Activated T-cell treated with anti-CD3 and anti-CD28 coated beads, Interleukin-2, amount 50 U/mL, for 72 hours (primary cell): ENCODE measurements around the gene NDUFS2. TPM values are rescaled to one million over a fixed set of nuclear protein-coding genes. Genes with fewer than 3 reads are reported as not detected.

Source experiments
- ATAC-seq, 2 donors: fragments of 150-1000 bp; cut with Tn5 transposase; replicated peaks in 1 of 2; 2 replicates each; pipeline ENCODE4 v1.10.0; 2021; ENCODE audit warnings: moderate library complexity in 2 of 2, mild to moderate bottlenecking in 1 of 2
- DNase-seq, 2 donors: peaks; one replicate each; pipeline ENCODE4 v3.0.0; 2021 to 2022; ENCODE audit warnings: mixed read lengths in 1 of 2
- H3K27ac Mint-ChIP-seq: one replicate; pipeline ENCODE4 v1.8.0; 2022; ENCODE audit warnings: mild to moderate bottlenecking, moderate library complexity, mixed read lengths
- H3K27me3 Mint-ChIP-seq: one replicate; pipeline ENCODE4 v1.8.0; 2022; ENCODE audit warnings: low read depth, mixed read lengths
- H3K36me3 Mint-ChIP-seq, 2 donors: one replicate each; pipeline ENCODE4 v1.8.0; 2022; ENCODE audit warnings: mixed read lengths in 2 of 2, mild to moderate bottlenecking in 1 of 2; ENCODE audit not compliant: insufficient read depth in 2 of 2
- H3K4me1 Mint-ChIP-seq: one replicate; pipeline ENCODE4 v1.8.0; 2022; ENCODE audit warnings: low read depth, mixed read lengths
- H3K4me3 Mint-ChIP-seq, 2 donors: one replicate each; pipeline ENCODE4 v1.8.0; 2022; ENCODE audit warnings: mild to moderate bottlenecking in 2 of 2, mixed read lengths in 2 of 2, moderate library complexity in 2 of 2
- H3K9me3 Mint-ChIP-seq, 2 donors: one replicate each; pipeline ENCODE4 v1.8.0; 2022; ENCODE audit warnings: mixed read lengths in 2 of 2
- total RNA-seq, 2 donors: library from RNA; stranded (reverse); gene quantifications; one replicate each; pipeline ENCODE4 v1.2.3, GENCODE V29; 2022

NDUFS2 gene
- total RNA-seq, 2 donors from 2014 or later: 108 to 114 TPM

DNA sequence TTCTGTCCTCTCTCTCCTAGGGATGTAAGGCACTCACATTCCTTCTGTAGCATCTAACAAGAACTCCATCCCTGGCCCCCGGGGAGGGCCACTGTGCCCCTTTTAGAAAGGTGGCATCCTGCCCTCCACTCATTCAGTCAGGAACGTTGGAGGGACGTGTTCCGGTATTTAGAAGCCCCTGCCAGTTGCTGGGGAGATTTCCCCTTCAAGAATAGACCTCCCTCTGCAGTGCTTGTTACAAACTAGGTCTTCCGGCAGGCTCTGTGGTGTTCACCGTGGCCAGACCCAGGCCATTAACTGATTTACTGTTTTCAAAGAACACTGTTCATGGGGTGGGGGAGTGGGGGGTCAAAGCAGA lies 57.2 kb downstream of the NDUFS2 start:
- peaks cover 61% of the 10 kb centered on the region for H3K27me3 Mint-ChIP-seq

DNA sequence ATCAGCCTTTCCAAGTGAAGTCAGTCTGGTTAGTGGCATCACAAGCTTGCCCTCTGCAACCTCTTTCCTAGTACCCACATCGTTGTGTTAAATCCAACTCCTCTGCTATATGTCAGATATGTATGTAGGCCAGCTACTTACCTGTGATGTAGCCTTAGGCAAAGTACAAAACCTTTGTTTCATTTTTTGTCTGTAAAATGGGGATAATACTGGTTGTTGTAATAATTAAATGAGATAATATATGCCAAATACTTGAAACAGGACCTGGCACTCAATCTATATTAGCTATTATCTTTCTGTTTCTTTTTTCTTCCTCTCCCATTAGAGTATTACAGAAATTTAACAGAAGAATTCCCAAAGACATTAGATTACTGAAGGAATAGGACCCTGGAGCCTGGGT lies 57.6 kb downstream of the NDUFS2 start:
- Mint-ChIP-seq H3K4me1 (peaks cover 25% of the 10 kb centered on the region), H3K9me3 (peaks cover 6 to 11% of the 10 kb centered on the region in 2 donors), H3K27me3 (peaks cover 61% of the 10 kb centered on the region), H3K27ac (no peak overlapping the region), H3K4me3 (peak overlapping the region; percentile 57 to 84), H3K36me3 (peaks cover 16 to 20% of the 10 kb centered on the region in 2 donors)
- ATAC-seq (no peak), DNase-seq (no peak)

More for the DNA sequence above, 57.2 kb downstream of the NDUFS2 start:
- Mint-ChIP-seq H3K27ac (no peak overlapping the region), H3K4me1 (peaks cover 25% of the 10 kb centered on the region), H3K9me3 (peaks cover 6 to 11% of the 10 kb centered on the region in 2 donors), H3K36me3 (peaks cover 16 to 20% of the 10 kb centered on the region in 2 donors), H3K4me3 (peak overlapping the region; percentile 57 to 84)
- ATAC-seq (no peak), DNase-seq (no peak)

DNA sequence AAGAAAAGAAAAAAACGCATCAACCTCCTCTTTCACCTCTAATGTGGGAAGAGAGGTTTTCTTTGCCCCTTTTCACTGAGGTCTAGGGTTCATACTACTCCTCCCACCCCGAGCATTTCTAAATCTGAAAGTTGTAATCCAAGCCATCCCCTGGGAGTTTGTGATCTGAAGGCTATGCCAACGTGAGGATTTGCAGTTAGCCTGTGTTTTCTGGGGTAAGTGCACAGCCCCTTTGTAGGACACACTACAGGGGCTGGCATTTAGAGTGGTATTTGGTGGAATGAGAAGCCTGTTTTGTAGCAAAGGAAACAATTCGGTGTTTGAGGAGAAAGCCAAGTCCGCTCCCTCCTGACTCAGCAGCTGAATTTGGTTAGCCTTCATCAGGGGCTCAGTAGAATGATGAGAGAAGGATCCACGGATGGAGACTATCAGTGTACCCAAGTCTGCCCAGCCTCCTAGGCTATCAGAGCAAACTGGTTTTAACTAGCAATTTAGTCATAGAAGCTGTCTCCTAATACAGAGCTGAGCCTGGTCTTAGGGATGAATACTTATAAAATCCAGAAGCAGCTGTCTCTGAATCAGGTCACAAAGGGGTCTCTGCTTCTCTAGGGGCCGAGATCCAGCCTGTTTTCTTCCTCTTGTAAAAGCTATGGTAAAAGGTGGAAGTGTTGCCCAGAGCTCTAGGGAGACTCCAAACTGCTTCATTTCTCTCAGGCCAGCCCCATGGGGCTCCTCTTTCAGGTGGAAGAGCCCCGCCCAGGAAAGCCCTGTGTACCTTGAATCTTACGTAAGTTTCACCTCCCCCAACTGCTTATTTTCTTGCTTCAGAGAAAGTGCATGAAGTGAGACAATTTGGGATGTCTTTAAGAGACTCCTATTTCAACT lies 58.5 kb downstream of the NDUFS2 start:
- H3K4me3 Mint-ChIP-seq: no peak overlapping the region
- no peak for ATAC-seq
- H3K27ac Mint-ChIP-seq: no peak overlapping the region
- peaks cover 14 to 19% of the 10 kb centered on the region in 2 donors for H3K36me3 Mint-ChIP-seq
- H3K27me3 Mint-ChIP-seq: peaks cover 56% of the 10 kb centered on the region
- peaks cover 25% of the 10 kb centered on the region for H3K4me1 Mint-ChIP-seq
- peaks cover 6 to 11% of the 10 kb centered on the region in 2 donors for H3K9me3 Mint-ChIP-seq
- no peak for DNase-seq

DNA sequence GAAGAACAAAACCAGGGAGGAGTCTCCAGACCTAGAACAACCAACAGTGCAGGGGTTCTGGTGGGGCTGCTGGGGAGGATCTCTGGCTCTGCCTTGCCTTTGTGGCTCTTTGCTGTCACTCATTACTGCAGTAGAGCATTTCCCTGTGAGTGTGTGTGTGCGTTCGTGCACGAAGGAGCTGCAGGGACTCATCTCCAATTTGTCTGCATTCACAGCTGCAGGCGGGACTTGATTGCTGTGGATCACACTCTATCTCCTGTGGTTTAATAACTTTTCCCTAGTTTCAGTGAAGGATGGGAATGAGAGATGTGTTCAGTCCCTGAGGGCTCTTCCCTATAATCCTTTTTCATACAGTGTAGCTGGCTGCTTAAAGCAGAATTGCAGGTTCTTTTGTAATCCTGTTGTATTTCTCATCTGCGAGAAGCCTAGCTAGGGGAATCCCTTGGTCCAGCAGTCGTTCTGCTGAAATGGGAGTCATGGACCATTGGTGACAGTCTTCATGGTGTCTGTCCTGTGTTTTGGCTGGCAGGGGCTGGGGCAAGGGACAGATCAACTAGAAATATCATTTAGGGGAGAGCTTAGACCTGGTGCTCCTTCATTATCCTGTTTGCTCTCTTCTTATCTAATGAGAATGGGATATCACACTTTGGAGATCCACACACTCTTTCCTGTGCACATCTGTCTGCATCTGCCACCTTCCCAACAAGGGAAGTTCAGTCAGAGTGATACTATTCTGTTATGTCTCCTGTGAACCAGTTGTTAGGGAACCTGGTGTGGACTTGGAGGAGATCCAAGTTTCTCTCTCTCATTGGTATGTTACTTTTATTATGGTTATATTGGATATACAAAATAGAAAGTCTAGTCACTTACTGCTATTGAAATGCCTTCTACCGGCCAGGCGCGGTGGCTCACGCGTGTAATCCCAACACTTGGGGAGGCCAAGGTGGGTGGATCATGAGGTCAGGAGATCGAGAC lies 59.4 kb downstream of the NDUFS2 start:
- no peak for ATAC-seq
- H3K4me3 Mint-ChIP-seq: no peak overlapping the region
- peaks cover 6 to 11% of the 10 kb centered on the region in 2 donors for H3K9me3 Mint-ChIP-seq
- H3K27ac Mint-ChIP-seq: no peak overlapping the region
- no peak for DNase-seq
- H3K36me3 Mint-ChIP-seq: peaks cover 12 to 17% of the 10 kb centered on the region in 2 donors
- H3K4me1 Mint-ChIP-seq: peaks cover 25% of the 10 kb centered on the region
- H3K27me3 Mint-ChIP-seq: peaks cover 51% of the 10 kb centered on the region

Other genes starting within 250 kb of the NDUFS2 start
- gene ITLN2, start 247.6 kb upstream of the NDUFS2 start, total RNA-seq: not detected
- gene F11R, start 181.2 kb upstream of the NDUFS2 start, total RNA-seq: 10 to 100 TPM; 38.2 to 38.8 TPM
- gene TSTD1, start 163.4 kb upstream of the NDUFS2 start, total RNA-seq: 10 to 100 TPM; 46.3 to 78.0 TPM
- gene USF1, start 156.4 kb upstream of the NDUFS2 start, total RNA-seq: 10 to 100 TPM; 52.3 to 57.5 TPM
- 100 to 1,000 TPM; 192 to 198 TPM for gene ARHGAP30, start 132.5 kb upstream of the NDUFS2 start, total RNA-seq
- under 1 TPM in 1 of 2 donors, not detected in 1; 0.31 TPM for gene NECTIN4, start 112.8 kb upstream of the NDUFS2 start, total RNA-seq
- gene KLHDC9, start 104.0 kb upstream of the NDUFS2 start, total RNA-seq: 1 to 10 TPM; 5.7 to 7.1 TPM
- gene PFDN2, start 84.3 kb upstream of the NDUFS2 start, total RNA-seq: 100 to 1,000 TPM; 117 to 122 TPM
- gene NIT1, start 84.3 kb upstream of the NDUFS2 start, total RNA-seq: 10 to 100 TPM; 82.0 to 87.2 TPM
- gene DEDD, start 69.7 kb upstream of the NDUFS2 start, total RNA-seq: 10 to 100 TPM; 49.8 to 51.3 TPM
- 10 to 100 TPM; 91.4 to 97.9 TPM for gene UFC1, start 48.4 kb upstream of the NDUFS2 start, total RNA-seq
- gene USP21, start 42.9 kb upstream of the NDUFS2 start, total RNA-seq: 10 to 100 TPM; 36.0 to 46.4 TPM
- 10 to 100 TPM; 35.3 to 45.9 TPM for gene PPOX, start 35.9 kb upstream of the NDUFS2 start, total RNA-seq
- gene B4GALT3, start 24.9 kb upstream of the NDUFS2 start, total RNA-seq: 10 to 100 TPM; 55.9 to 56.5 TPM
- 1 to 10 TPM; 4.0 to 7.7 TPM for gene ADAMTS4, start 3.3 kb upstream of the NDUFS2 start, total RNA-seq
- 1 to 10 TPM; 1.8 to 3.7 TPM for gene FCER1G, start 12.9 kb downstream of the NDUFS2 start, total RNA-seq
- gene APOA2, start 21.3 kb downstream of the NDUFS2 start, total RNA-seq: not detected
- 10 to 100 TPM; 10.3 to 14.6 TPM for gene TOMM40L, start 23.7 kb downstream of the NDUFS2 start, total RNA-seq
- gene NR1I3, start 35.8 kb downstream of the NDUFS2 start, total RNA-seq: not detected
- 1 to 10 TPM in 1 of 2 donors, under 1 TPM in 1; 0.55 to 1.2 TPM for gene PCP4L1, start 56.4 kb downstream of the NDUFS2 start, total RNA-seq
- 1 to 10 TPM; 5.5 to 8.5 TPM for gene MPZ, start 107.6 kb downstream of the NDUFS2 start, total RNA-seq
- gene SDHC, start 112.0 kb downstream of the NDUFS2 start, total RNA-seq: 100 to 1,000 TPM; 140 to 141 TPM
- gene CFAP126, start 165.5 kb downstream of the NDUFS2 start, total RNA-seq: under 1 TPM in 1 of 2 donors, not detected in 1; 0.76 TPM